K562 (cell line): ENCODE measurements around the gene LY6G5B. TPM values are rescaled to one million over a fixed set of nuclear protein-coding genes. Genes with fewer than 3 reads are reported as not detected.

Experiments used
- CHD2 ChIP-seq: IDR thresholded peaks from 2 replicates; pipeline ENCODE4 v1.6.1; 2011; ENCODE audit warnings: low read depth, low read length
- DDX20 ChIP-seq: fragments of 450-650 bp; IDR thresholded peaks from 2 replicates; pipeline ENCODE4 v1.6.1; 2016; ENCODE audit warnings: missing genetic modification characterization, low read depth, mild to moderate bottlenecking, missing compliant biosample characterization, moderate library complexity
- GTF2E2 ChIP-seq: fragments of 200-800 bp; sonication (Bioruptor generic); IDR thresholded peaks from 2 replicates; pipeline ENCODE4 v1.6.1; 2016; ENCODE audit warnings: missing genetic modification characterization, missing compliant biosample characterization
- HIVEP1 ChIP-seq: fragments of 250-450 bp; sonication (Bioruptor Pico); IDR thresholded peaks from 2 replicates; pipeline ENCODE4 v1.4.0; 2020; ENCODE audit warnings: mild to moderate bottlenecking
- NR3C1 ChIP-seq: sonication (generic); formaldehyde crosslinking; IDR thresholded peaks from 2 replicates; pipeline ENCODE4 v1.8.1; 2022; ENCODE audit warnings: missing genetic modification reagents
- SETDB1 ChIP-seq: IDR thresholded peaks from one replicate; pipeline ENCODE4 v1.6.1; 2012; ENCODE audit warnings: low read length, control low read depth, inconsistent platforms
- SNIP1 ChIP-seq: fragments of 450-650 bp; IDR thresholded peaks from 2 replicates; pipeline ENCODE4 v1.7.1; 2017; ENCODE audit warnings: low read depth, mild to moderate bottlenecking
- ZZZ3 ChIP-seq: fragments of 450-650 bp; IDR thresholded peaks from 2 replicates; pipeline ENCODE4 v1.6.1; 2016; ENCODE audit warnings: antibody characterized with exemption, mild to moderate bottlenecking, moderate library complexity
- polyA plus RNA-seq, 8 experiments: library from polyadenylated mRNA; depleted of rRNA in 4 of 8; stranded (reverse) in 5 of 8; unstranded in 3 of 8; fragments of >200 nt; fragmentation: Nextera tagmentation in 2 of 8; fragmentation: Illumina TruSeq in 1 of 8; extraction: Ambion mirVana in 2 of 8; extraction: Trizol in 1 of 8; gene quantifications; 2 replicates each; pipeline versions ENCODE4 v1.2.1 to v1.2.3, GENCODE V29; 2011 to 2014; ENCODE audit warnings: inconsistent platforms in 1 of 8, missing spikeins in 1 of 8
- total RNA-seq, 7 experiments: library from RNA; depleted of rRNA in 6 of 7; stranded (reverse); fragments of >200 nt in 6 of 7; fragmentation: Illumina TruSeq in 2 of 7; extraction: Trizol in 2 of 7; gene quantifications; 2 replicates each; pipeline versions ENCODE4 v1.2.1 to v1.2.3, GENCODE V29; 2011 to 2021; ENCODE audit warnings: low replicate concordance in 1 of 7
- TF ChIP-seq, protein P1 (sequence below): fragments of 200-800 bp; sonication (Bioruptor generic); IDR thresholded peaks from 2 replicates; pipeline ENCODE4 v1.6.1; 2016; ENCODE audit warnings: missing genetic modification characterization, missing compliant biosample characterization
- TF ChIP-seq, protein P2 (sequence below), 2 experiments: fragments of 200-800 bp in 1 of 2; sonication (Bioruptor generic) in 1 of 2; sonication (generic) in 1 of 2; formaldehyde crosslinking in 1 of 2; IDR thresholded peaks in 1 of 2; conservative IDR thresholded peaks in 1 of 2; 2 replicates each; pipeline versions ENCODE4 v1.5.0 to v1.6.1; 2016 to 2020; ENCODE audit warnings: missing compliant biosample characterization in 1 of 2, missing genetic modification characterization in 1 of 2, missing genetic modification reagents in 1 of 2
- TF ChIP-seq, protein P3 (sequence below), 3 experiments: fragments of 200-800 bp in 1 of 3; sonication (Bioruptor generic) in 1 of 3; sonication (generic) in 1 of 3; formaldehyde crosslinking in 1 of 3; IDR thresholded peaks; 2 replicates each; pipeline versions ENCODE4 v1.6.1 to v1.8.0; 2016 to 2022; ENCODE audit warnings: mild to moderate bottlenecking in 2 of 3, missing compliant biosample characterization in 2 of 3, missing genetic modification characterization in 2 of 3, missing genetic modification reagents in 1 of 3
- TF ChIP-seq, protein P4 (sequence below): sonication (generic); formaldehyde crosslinking; IDR thresholded peaks from 2 replicates; pipeline ENCODE4 v1.8.1; 2023; ENCODE audit warnings: mild to moderate bottlenecking, missing genetic modification reagents
- TF ChIP-seq, protein P5 (sequence below): fragments of 450-650 bp; formaldehyde crosslinking; IDR thresholded peaks from 2 replicates; pipeline ENCODE4 v1.4.0; 2020; ENCODE audit warnings: mild to moderate bottlenecking, moderate library complexity

The LY6G5B gene
- total and polyA plus RNA-seq, 9 of the 15 experiments (the other 6 are each of a cell fraction or from before 2014, with no cell fraction given) = 6.0 to 27.0 (median 7.5) TPM

DNA sequence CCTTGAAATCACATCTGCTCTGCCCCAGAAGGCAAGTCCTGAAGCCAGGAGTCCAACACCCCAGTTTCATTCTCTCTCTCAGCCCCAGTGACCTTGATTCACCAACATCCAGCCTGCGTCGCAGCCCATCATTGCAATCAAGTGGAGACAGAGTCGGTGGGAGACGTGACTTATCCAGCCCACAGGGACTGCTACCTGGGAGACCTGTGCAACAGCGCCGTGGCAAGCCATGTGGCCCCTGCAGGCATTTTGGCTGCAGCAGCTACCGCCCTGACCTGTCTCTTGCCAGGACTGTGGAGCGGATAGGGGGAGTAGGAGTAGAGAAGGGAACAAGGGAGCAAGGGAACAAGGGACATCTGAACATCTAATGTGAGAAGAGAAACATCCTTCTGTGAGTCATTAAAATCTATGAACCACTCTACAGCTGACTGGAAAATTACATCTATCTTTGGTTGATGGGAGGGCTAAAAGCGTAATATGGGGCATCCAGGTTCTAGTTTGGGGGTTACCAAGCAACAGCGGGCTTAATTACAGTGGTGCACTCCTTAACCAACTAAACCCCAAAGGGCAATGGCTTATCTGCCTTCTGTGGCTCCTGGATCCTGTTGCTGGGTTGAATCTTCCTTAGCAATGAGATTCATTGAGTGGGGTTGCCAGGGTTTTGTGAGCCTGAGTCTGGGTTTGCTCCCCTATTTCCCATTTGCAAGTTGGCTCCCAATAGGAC lies 47.9 kb downstream of the LY6G5B start (continued):
- TF ChIP-seq, protein P1, sequence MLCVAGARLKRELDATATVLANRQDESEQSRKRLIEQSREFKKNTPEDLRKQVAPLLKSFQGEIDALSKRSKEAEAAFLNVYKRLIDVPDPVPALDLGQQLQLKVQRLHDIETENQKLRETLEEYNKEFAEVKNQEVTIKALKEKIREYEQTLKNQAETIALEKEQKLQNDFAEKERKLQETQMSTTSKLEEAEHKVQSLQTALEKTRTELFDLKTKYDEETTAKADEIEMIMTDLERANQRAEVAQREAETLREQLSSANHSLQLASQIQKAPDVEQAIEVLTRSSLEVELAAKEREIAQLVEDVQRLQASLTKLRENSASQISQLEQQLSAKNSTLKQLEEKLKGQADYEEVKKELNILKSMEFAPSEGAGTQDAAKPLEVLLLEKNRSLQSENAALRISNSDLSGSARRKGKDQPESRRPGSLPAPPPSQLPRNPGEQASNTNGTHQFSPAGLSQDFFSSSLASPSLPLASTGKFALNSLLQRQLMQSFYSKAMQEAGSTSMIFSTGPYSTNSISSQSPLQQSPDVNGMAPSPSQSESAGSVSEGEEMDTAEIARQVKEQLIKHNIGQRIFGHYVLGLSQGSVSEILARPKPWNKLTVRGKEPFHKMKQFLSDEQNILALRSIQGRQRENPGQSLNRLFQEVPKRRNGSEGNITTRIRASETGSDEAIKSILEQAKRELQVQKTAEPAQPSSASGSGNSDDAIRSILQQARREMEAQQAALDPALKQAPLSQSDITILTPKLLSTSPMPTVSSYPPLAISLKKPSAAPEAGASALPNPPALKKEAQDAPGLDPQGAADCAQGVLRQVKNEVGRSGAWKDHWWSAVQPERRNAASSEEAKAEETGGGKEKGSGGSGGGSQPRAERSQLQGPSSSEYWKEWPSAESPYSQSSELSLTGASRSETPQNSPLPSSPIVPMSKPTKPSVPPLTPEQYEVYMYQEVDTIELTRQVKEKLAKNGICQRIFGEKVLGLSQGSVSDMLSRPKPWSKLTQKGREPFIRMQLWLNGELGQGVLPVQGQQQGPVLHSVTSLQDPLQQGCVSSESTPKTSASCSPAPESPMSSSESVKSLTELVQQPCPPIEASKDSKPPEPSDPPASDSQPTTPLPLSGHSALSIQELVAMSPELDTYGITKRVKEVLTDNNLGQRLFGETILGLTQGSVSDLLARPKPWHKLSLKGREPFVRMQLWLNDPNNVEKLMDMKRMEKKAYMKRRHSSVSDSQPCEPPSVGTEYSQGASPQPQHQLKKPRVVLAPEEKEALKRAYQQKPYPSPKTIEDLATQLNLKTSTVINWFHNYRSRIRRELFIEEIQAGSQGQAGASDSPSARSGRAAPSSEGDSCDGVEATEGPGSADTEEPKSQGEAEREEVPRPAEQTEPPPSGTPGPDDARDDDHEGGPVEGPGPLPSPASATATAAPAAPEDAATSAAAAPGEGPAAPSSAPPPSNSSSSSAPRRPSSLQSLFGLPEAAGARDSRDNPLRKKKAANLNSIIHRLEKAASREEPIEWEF = no peak
- TF ChIP-seq, protein P2, sequence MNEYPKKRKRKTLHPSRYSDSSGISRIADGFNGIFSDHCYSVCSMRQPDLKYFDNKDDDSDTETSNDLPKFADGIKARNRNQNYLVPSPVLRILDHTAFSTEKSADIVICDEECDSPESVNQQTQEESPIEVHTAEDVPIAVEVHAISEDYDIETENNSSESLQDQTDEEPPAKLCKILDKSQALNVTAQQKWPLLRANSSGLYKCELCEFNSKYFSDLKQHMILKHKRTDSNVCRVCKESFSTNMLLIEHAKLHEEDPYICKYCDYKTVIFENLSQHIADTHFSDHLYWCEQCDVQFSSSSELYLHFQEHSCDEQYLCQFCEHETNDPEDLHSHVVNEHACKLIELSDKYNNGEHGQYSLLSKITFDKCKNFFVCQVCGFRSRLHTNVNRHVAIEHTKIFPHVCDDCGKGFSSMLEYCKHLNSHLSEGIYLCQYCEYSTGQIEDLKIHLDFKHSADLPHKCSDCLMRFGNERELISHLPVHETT (CRISPR knock-in tag; conservative IDR thresholded peaks at IDR 0.05 in 1 of 2, IDR thresholded peaks at IDR 0.05 in 1 of 2) = no peak
- TF ChIP-seq, protein P3, sequence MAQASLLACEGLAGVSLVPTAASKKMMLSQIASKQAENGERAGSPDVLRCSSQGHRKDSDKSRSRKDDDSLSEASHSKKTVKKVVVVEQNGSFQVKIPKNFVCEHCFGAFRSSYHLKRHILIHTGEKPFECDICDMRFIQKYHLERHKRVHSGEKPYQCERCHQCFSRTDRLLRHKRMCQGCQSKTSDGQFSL (CRISPR knock-in tag; IDR thresholded peaks at IDR 0.05) = peak; percentile 35; the same call in 1 of the 2 replicates
- TF ChIP-seq, protein P3 (tag; IDR thresholded peaks at IDR 0.05) = no peak
- TF ChIP-seq, protein P4, sequence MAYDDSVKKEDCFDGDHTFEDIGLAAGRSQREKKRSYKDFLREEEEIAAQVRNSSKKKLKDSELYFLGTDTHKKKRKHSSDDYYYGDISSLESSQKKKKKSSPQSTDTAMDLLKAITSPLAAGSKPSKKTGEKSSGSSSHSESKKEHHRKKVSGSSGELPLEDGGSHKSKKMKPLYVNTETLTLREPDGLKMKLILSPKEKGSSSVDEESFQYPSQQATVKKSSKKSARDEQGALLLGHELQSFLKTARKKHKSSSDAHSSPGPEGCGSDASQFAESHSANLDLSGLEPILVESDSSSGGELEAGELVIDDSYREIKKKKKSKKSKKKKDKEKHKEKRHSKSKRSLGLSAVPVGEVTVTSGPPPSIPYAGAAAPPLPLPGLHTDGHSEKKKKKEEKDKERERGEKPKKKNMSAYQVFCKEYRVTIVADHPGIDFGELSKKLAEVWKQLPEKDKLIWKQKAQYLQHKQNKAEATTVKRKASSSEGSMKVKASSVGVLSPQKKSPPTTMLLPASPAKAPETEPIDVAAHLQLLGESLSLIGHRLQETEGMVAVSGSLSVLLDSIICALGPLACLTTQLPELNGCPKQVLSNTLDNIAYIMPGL (CRISPR knock-in tag) = 0 out of 2 replicates have a peak, but pooled peaks have one; percentile 37
- TF ChIP-seq SNIP1 (no peak), GTF2E2 (no peak), HIVEP1 (CRISPR knock-in tag) (no peak), DDX20 (tag) (no peak), CHD2 (0 out of 2 replicates have a peak, but pooled peaks have one; percentile 21), NR3C1 (CRISPR knock-in tag) (no peak), SETDB1 (no peak), ZZZ3 (no peak)
- TF ChIP-seq, protein P5, sequence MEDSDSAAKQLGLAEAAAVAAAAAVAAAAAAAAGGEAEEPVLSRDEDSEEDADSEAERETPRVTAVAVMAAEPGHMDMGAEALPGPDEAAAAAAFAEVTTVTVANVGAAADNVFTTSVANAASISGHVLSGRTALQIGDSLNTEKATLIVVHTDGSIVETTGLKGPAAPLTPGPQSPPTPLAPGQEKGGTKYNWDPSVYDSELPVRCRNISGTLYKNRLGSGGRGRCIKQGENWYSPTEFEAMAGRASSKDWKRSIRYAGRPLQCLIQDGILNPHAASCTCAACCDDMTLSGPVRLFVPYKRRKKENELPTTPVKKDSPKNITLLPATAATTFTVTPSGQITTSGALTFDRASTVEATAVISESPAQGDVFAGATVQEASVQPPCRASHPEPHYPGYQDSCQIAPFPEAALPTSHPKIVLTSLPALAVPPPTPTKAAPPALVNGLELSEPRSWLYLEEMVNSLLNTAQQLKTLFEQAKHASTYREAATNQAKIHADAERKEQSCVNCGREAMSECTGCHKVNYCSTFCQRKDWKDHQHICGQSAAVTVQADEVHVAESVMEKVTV = no peak
